Mucosa of stomach (tissue), 1 donor: ENCODE data around the gene GZMA.

Source experiments
- H3K27me3 ChIP-seq: one replicate; pipeline ENCODE4 v1.7.0; 2013; ENCODE audit warnings: mild to moderate bottlenecking, low read length; ENCODE audit not compliant: control insufficient read depth, insufficient read depth
- H3K36me3 ChIP-seq: one replicate; pipeline ENCODE4 v1.7.0; 2013; ENCODE audit warnings: low read length; ENCODE audit not compliant: control insufficient read depth, insufficient read depth
- H3K4me1 ChIP-seq: one replicate; pipeline ENCODE4 v1.7.0; 2013; ENCODE audit warnings: mild to moderate bottlenecking, low read length; ENCODE audit not compliant: control insufficient read depth, insufficient read depth
- H3K4me3 ChIP-seq: one replicate; pipeline ENCODE4 v1.7.0; 2013; ENCODE audit warnings: low read length
- H3K9ac ChIP-seq: one replicate; pipeline ENCODE4 v1.7.0; 2013; ENCODE audit warnings: mild to moderate bottlenecking, low read length, moderate library complexity
- H3K9me3 ChIP-seq: one replicate; pipeline ENCODE4 v1.7.0; 2013; ENCODE audit warnings: mild to moderate bottlenecking, low read length, moderate library complexity; ENCODE audit not compliant: control insufficient read depth
- donor health status: Pancreatic carcinoma.

Gene GZMA

DNA sequence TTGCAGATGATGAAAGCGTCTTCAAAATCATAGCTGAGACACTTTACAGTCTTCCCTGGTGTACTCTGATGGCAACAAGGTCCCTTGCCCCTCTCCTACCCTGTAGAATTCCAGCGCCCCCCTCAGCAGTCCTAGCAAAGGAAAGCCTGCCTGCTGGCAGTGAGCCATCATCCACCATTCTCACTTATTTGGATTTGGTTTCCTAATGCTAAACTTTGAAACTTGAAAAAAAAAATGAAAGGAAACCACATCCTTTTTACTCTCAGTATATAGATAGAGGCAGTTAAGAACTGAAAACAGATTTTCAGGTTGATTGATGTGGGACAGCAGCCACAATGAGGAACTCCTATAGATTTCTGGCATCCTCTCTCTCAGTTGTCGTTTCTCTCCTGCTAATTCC lies at the start of gene GZMA:
GZMA (plus strand) TSS at position 299 of the 400 bp plus-strand sequence; CDS start at position 336, 37 bp downstream.
- Histone ChIP-seq H3K9ac (no peak within 1 kb of the TSS), H3K27me3 (no peaks in the 10 kb centered on the region), H3K4me3 (no peak within 1 kb of the TSS), H3K9me3 (no peaks in the 10 kb centered on the region), H3K36me3 (no peaks in the 10 kb centered on the region), H3K4me1 (no peaks in the 10 kb centered on the region)

GRCh38 chr5:55055183-55055582 lies 47.3 kb upstream of the GZMA start:
- Histone ChIP-seq H3K9ac (no peak overlapping the region), H3K4me1 (no peaks in the 10 kb centered on the region), H3K36me3 (no peaks in the 10 kb centered on the region), H3K4me3 (no peak overlapping the region), H3K9me3 (peaks cover 4% of the 10 kb centered on the region), H3K27me3 (no peaks in the 10 kb centered on the region)

GRCh38 chr5:55062039-55062779 lies 40.2 kb upstream of the GZMA start:
- no peaks in the 10 kb centered on the region for H3K36me3 ChIP-seq
- H3K27me3 ChIP-seq = peaks cover 2% of the 10 kb centered on the region
- H3K4me3 ChIP-seq = no peak overlapping the region
- no peaks in the 10 kb centered on the region for H3K4me1 ChIP-seq
- no peak overlapping the region for H3K9ac ChIP-seq
- H3K9me3 ChIP-seq = no peaks in the 10 kb centered on the region

DNA sequence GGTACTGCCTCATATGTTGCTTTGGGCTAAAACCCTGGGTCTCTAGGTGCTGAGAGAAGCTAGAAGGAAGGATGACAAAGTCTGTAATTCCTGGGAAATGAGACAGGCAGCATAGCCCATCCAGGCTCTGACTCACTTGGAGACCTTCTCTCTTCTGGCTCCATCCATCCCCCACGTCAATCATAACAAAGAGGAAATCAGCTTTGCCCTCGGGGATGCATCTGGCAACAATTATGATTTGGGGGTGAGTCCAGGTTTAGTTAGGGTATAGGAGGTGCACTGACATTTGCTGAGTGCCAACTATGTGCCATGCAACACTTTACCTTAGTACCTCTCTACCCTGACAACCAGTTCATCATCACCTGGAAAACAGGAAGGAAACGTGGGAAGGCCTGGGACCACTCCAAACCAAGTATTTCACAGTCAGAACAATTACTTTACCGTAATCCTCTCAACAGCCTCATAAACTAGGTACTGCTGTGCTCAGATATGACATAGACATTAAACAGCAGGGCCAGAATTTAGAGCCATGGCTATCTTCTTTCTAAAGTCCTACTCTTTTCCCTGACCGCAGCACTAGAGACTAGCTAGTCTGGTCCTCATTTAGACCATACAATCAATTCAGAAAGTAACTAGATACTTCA lies 39.1 kb upstream of the GZMA start:
- Histone ChIP-seq H3K9ac (no peak overlapping the region), H3K9me3 (no peaks in the 10 kb centered on the region), H3K27me3 (peaks cover 2% of the 10 kb centered on the region), H3K4me3 (no peak overlapping the region), H3K4me1 (no peaks in the 10 kb centered on the region), H3K36me3 (no peaks in the 10 kb centered on the region)

- Histone ChIP-seq H3K36me3 (no peaks in the 10 kb centered on the region), H3K9ac (no peak overlapping the region)
These were observed 38.5 kb upstream of the GZMA start for GRCh38 chr5:55063899-55064298.

DNA sequence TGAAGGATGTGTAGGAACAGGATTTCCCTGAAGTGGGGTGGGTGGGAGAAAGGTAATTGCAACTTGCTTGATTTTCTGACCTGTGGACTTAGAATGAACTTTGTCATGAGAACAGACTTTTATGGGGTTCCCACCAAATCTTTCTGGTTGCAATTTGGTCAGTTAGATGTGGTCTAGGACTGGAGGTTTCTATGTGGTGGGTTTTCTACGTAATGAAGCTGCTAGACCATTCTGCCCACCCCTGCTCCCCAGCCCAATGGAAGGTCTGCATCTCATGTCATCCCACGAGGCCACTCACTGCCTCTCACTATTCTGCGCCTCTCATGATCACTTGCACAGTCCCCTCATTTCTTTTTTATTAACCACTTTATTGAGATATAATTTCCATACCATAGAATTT lies 37.9 kb upstream of the GZMA start:
- peaks cover 2% of the 10 kb centered on the region for H3K27me3 ChIP-seq
- no peaks in the 10 kb centered on the region for H3K9me3 ChIP-seq
- no peaks in the 10 kb centered on the region for H3K36me3 ChIP-seq
- H3K4me1 ChIP-seq = no peaks in the 10 kb centered on the region
- no peak overlapping the region for H3K9ac ChIP-seq
- H3K4me3 ChIP-seq = no peak overlapping the region

More at GRCh38 chr5:55063899-55064298, 38.5 kb upstream of the GZMA start:
- H3K27me3 ChIP-seq = peaks cover 2% of the 10 kb centered on the region
- no peaks in the 10 kb centered on the region for H3K9me3 ChIP-seq
- H3K4me3 ChIP-seq = no peak overlapping the region
- H3K4me1 ChIP-seq = no peaks in the 10 kb centered on the region

GRCh38 chr5:55066277-55066676 lies 36.2 kb upstream of the GZMA start:
- no peaks in the 10 kb centered on the region for H3K27me3 ChIP-seq
- no peak overlapping the region for H3K4me3 ChIP-seq
- H3K9ac ChIP-seq = no peak overlapping the region
- no peaks in the 10 kb centered on the region for H3K9me3 ChIP-seq
- no peaks in the 10 kb centered on the region for H3K36me3 ChIP-seq
- H3K4me1 ChIP-seq = no peaks in the 10 kb centered on the region

DNA sequence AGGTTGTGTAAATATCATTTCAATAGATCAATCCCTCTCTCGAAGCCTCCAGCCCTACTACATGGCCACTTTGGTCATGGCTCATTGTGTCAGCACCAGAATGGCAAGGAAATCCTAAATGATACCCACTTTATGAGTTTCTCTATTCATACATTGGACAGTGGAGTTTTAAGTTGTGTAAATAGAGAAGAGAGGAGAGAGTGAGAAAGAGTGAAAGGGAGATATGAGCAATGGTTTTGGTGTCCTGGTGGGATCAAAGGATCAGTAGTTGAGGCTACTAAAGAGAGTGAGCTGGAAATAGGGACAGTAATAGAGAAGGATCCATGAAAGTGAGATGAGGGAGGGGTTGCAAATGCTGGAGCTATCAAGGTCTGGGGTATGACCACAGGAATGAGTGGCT lies 31.5 kb upstream of the GZMA start:
- Histone ChIP-seq H3K4me1 (no peaks in the 10 kb centered on the region), H3K36me3 (no peaks in the 10 kb centered on the region), H3K9ac (no peak overlapping the region), H3K4me3 (no peak overlapping the region), H3K27me3 (no peaks in the 10 kb centered on the region), H3K9me3 (no peaks in the 10 kb centered on the region)

DNA sequence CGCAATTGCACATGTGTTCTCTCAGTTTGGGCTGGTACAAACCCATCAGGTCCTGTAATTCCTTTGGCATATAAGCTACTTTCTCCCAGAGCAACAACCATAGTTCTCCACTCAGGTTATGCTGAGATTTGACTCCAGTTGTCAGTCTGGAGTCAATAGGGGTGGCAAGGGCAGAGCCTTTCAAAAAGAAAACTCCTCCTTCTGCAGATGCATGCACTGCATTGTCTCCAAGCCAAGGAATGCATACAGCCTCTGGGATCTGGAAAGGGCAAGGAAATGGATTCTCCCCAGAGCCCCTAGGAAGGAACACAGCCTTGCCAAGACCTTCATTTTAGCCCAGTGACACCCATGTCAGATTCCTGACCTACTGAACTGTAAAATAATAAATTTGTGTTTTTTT lies 31.0 kb upstream of the GZMA start:
- H3K27me3 ChIP-seq = no peaks in the 10 kb centered on the region
- H3K36me3 ChIP-seq = no peaks in the 10 kb centered on the region
- no peaks in the 10 kb centered on the region for H3K4me1 ChIP-seq
- H3K4me3 ChIP-seq = no peak overlapping the region
- no peaks in the 10 kb centered on the region for H3K9me3 ChIP-seq
- no peak overlapping the region for H3K9ac ChIP-seq

DNA sequence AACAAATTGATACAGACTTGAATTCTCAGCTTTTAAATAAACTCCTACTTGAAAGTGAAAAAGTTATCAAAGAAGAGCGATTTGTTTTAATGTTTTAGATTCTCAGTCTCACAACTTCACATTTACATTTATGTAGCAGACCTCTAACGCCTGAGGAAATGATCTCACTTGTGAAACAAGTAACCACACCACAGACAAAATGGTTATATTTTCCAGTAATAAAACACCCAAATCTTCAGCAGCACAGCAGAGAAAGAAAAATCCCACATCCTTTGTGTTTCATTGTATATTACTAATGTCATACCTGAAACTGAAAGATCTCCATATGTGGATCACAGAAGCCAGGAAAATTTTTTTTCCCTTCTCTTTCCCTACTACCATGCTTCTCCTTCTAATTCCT lies 29.8 kb upstream of the GZMA start:
- Histone ChIP-seq H3K9me3 (no peaks in the 10 kb centered on the region), H3K27me3 (no peaks in the 10 kb centered on the region), H3K4me3 (no peak overlapping the region), H3K36me3 (no peaks in the 10 kb centered on the region), H3K4me1 (no peaks in the 10 kb centered on the region), H3K9ac (no peak overlapping the region)

GRCh38 chr5:55073211-55073610 lies 29.2 kb upstream of the GZMA start:
- H3K27me3 ChIP-seq = no peaks in the 10 kb centered on the region
- H3K9ac ChIP-seq = no peak overlapping the region
- H3K4me3 ChIP-seq = no peak overlapping the region
- no peaks in the 10 kb centered on the region for H3K36me3 ChIP-seq
- H3K9me3 ChIP-seq = no peaks in the 10 kb centered on the region
- no peaks in the 10 kb centered on the region for H3K4me1 ChIP-seq

DNA sequence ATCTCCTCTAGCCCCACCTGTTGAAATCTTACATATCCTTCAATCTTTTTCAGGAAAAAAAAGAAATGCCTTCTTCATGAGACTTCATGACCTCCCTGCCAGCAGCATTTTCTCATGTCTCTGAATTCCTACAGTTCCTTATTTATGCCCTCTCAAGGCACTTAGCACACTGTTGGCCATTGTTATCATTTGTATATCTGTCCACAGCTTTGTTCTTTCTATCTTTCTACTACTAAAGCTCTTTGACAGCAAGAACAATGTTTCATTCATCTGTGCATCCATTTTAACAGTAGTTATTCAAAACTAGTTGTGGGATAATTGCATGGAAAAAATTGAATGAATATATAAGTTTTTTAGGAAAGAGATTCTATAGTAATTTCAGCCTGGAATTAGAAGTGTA lies 20.9 kb upstream of the GZMA start:
- no peaks in the 10 kb centered on the region for H3K9me3 ChIP-seq
- no peaks in the 10 kb centered on the region for H3K4me1 ChIP-seq
- no peak overlapping the region for H3K9ac ChIP-seq
- no peak overlapping the region for H3K4me3 ChIP-seq
- no peaks in the 10 kb centered on the region for H3K36me3 ChIP-seq
- no peaks in the 10 kb centered on the region for H3K27me3 ChIP-seq
